Right renal cortex interstitium (tissue), 3 donors: ENCODE results near the gene HTR1B. TPM values are rescaled to one million over a fixed set of nuclear protein-coding genes. Genes with fewer than 3 reads are reported as not detected.

Experiments
- polyA plus RNA-seq, 3 donors: library from polyadenylated mRNA; unstranded; fragments of 120-200 nt; gene quantifications; one replicate each; pipeline ENCODE4 v1.2.1, GENCODE V29; 2013; ENCODE audit not compliant: insufficient read length in 3 of 3

HTR1B gene
- polyA plus RNA-seq, 3 donors, result 0.30 to 0.44 (median 0.42) TPM

Other genes with a start within 250 kb of the HTR1B start
- gene MEI4, start 189.5 kb upstream of the HTR1B start, polyA plus RNA-seq, result 1 to 10 TPM; 1.7 to 2.1 (median 2.0) TPM